GM23338 (cell line): ENCODE measurements around the gene TMEM63A. TPM values are rescaled to one million over a fixed set of nuclear protein-coding genes. Genes with fewer than 3 reads are reported as not detected.

ENCODE experiments used
- ATAC-seq: fragments of 200-7000 bp; cut with Tn5 transposase; 3 replicates; pipeline ENCODE4 v1.9.1; 2020
- DNase-seq: peaks from one replicate; pipeline ENCODE4 v3.0.0-alpha.2; 2015; ENCODE audit warnings: low spot score
- H2AFZ ChIP-seq: fragments of 200-600 bp; sonication (generic); 2 replicates; pipeline ENCODE4 v1.8.0; 2016; ENCODE audit warnings: antibody characterized with exemption, mild to moderate bottlenecking, moderate library complexity
- H3F3A ChIP-seq: fragments of 200-600 bp; sonication (generic); replicated peaks from 2 replicates; pipeline ENCODE4 v1.8.0; 2017; ENCODE audit warnings: antibody characterized with exemption, mixed run types, low read depth
- H3K27ac ChIP-seq: fragments of 200-600 bp; sonication (generic); 2 replicates; pipeline ENCODE4 v1.6.1; 2016; ENCODE audit warnings: low read depth
- H3K27me3 ChIP-seq: fragments of 200-600 bp; sonication (generic); 2 replicates; pipeline ENCODE4 v1.8.0; 2016; ENCODE audit warnings: mild to moderate bottlenecking, mixed run types, moderate library complexity; ENCODE audit not compliant: insufficient read depth
- H3K36me3 ChIP-seq: fragments of 200-600 bp; sonication (generic); 2 replicates; pipeline ENCODE4 v1.8.0; 2016; ENCODE audit warnings: mild to moderate bottlenecking; ENCODE audit not compliant: insufficient read depth
- H3K4me1 ChIP-seq: fragments of 200-600 bp; sonication (generic); 2 replicates; pipeline ENCODE4 v1.8.0; 2016; ENCODE audit warnings: mild to moderate bottlenecking, moderate library complexity; ENCODE audit not compliant: insufficient read depth
- H3K4me2 ChIP-seq: fragments of 200-600 bp; sonication (generic); 2 replicates; pipeline ENCODE4 v1.7.1; 2017; ENCODE audit warnings: mixed run types
- H3K4me3 ChIP-seq: fragments of 200-600 bp; sonication (generic); 2 replicates; pipeline ENCODE4 v1.6.1; 2016; ENCODE audit warnings: mixed run types
- H3K79me2 ChIP-seq: fragments of 200-600 bp; sonication (generic); replicated peaks from 2 replicates; pipeline ENCODE4 v1.8.0; 2017; ENCODE audit warnings: mild to moderate bottlenecking; ENCODE audit not compliant: insufficient read depth
- H3K9me2 ChIP-seq: fragments of 200-600 bp; sonication (generic); 2 replicates; pipeline ENCODE4 v1.8.0; 2017; ENCODE audit not compliant: insufficient read depth
- H4K20me1 ChIP-seq: fragments of 200-600 bp; sonication (generic); replicated peaks from 2 replicates; pipeline ENCODE4 v1.8.0; 2017; ENCODE audit warnings: mild to moderate bottlenecking; ENCODE audit not compliant: insufficient read depth
- H3K27ac Mint-ChIP-seq: 2 replicates; pipeline ENCODE4 v1.8.0; 2020; ENCODE audit warnings: inconsistent platforms, mild to moderate bottlenecking, moderate library complexity, mixed read lengths
- H3K27me3 Mint-ChIP-seq: 3 replicates; pipeline ENCODE4 v1.8.0; 2022; ENCODE audit warnings: low read depth, mild to moderate bottlenecking, moderate library complexity, mixed read lengths, inconsistent platforms; ENCODE audit not compliant: insufficient read depth, poor library complexity
- H3K36me3 Mint-ChIP-seq: 3 replicates; pipeline ENCODE4 v1.8.0; 2021; ENCODE audit warnings: low read depth, mild to moderate bottlenecking, inconsistent platforms, moderate library complexity, mixed read lengths
- H3K4me1 Mint-ChIP-seq: 3 replicates; pipeline ENCODE4 v1.8.0; 2020; ENCODE audit warnings: mild to moderate bottlenecking, inconsistent platforms, mixed read lengths
- H3K4me3 Mint-ChIP-seq: 3 replicates; pipeline ENCODE4 v1.8.0; 2021; ENCODE audit warnings: moderate library complexity, mild to moderate bottlenecking, inconsistent platforms, mixed read lengths
- H3K9me3 Mint-ChIP-seq: 3 replicates; pipeline ENCODE4 v1.8.0; 2020; ENCODE audit warnings: moderate library complexity, mild to moderate bottlenecking, inconsistent platforms, mixed read lengths
- CREB1 ChIP-seq: fragments of 250-450 bp; sonication (Bioruptor Pico); IDR thresholded peaks from 2 replicates; pipeline ENCODE4 v1.5.0; 2020; ENCODE audit warnings: low read depth, mild to moderate bottlenecking, moderate library complexity
- EZH2 ChIP-seq: fragments of 200-600 bp; sonication (generic); IDR thresholded peaks from one replicate; pipeline ENCODE4 v1.8.0; 2017; ENCODE audit warnings: antibody characterized with exemption, mild to moderate bottlenecking, low read depth; ENCODE audit not compliant: unreplicated experiment
- EZH2phosphoT487 ChIP-seq: fragments of 200-600 bp; sonication (generic); IDR thresholded peaks from one replicate; pipeline ENCODE4 v1.8.1; 2018; ENCODE audit warnings: antibody characterized with exemption; ENCODE audit not compliant: unreplicated experiment
- POLR2AphosphoS5 ChIP-seq: IDR thresholded peaks from 2 replicates; pipeline ENCODE4 v1.6.1; 2016; ENCODE audit warnings: antibody characterized with exemption, low read depth
- STAT1 ChIP-seq: IDR thresholded peaks from one replicate; pipeline ENCODE4 v1.6.1; 2016; ENCODE audit warnings: antibody characterized with exemption; ENCODE audit not compliant: unreplicated experiment
- ZNF114 ChIP-seq: fragments of 250-450 bp; sonication (Bioruptor Pico); IDR thresholded peaks from 2 replicates; pipeline ENCODE4 v1.5.0; 2020; ENCODE audit warnings: mild to moderate bottlenecking, moderate library complexity
- ZNF331 ChIP-seq: fragments of 250-450 bp; sonication (Bioruptor Pico); IDR thresholded peaks from 2 replicates; pipeline ENCODE4 v1.5.0; 2020; ENCODE audit warnings: low read depth, mild to moderate bottlenecking, moderate library complexity
- polyA plus RNA-seq: library from polyadenylated mRNA; unstranded; fragments of >200 nt; fragmentation: Nextera tagmentation; extraction: Ambion mirVana; gene quantifications from 2 replicates; pipeline ENCODE4 v1.2.1, GENCODE V29; 2016
- total RNA-seq: library from RNA; depleted of rRNA; stranded (reverse); fragments of >200 nt; shearing (Covaris generic); gene quantifications from 2 replicates; pipeline ENCODE4 v1.2.3, GENCODE V29; 2014
- TF ChIP-seq, protein P1 (sequence below): IDR thresholded peaks from 2 replicates; pipeline ENCODE4 v1.6.1; 2016; ENCODE audit warnings: antibody characterized with exemption
- TF ChIP-seq, protein P2 (sequence below), 2 experiments: fragments of 200-600 bp in 1 of 2; sonication (generic) in 1 of 2; conservative IDR thresholded peaks; 2 replicates each; pipeline versions ENCODE4 v1.5.1 to v1.6.1; 2016 to 2017; ENCODE audit warnings: antibody characterized with exemption in 2 of 2, low read depth in 2 of 2, mild to moderate bottlenecking in 2 of 2, moderate library complexity in 1 of 2
- TF ChIP-seq, protein P3 (sequence below): IDR thresholded peaks from one replicate; pipeline ENCODE4 v1.6.1; 2018; ENCODE audit warnings: antibody characterized with exemption; ENCODE audit not compliant: unreplicated experiment

The TMEM63A gene
- total and polyA plus RNA-seq, 2 experiments from 2014 or later, result 31.7 to 76.9 TPM

DNA sequence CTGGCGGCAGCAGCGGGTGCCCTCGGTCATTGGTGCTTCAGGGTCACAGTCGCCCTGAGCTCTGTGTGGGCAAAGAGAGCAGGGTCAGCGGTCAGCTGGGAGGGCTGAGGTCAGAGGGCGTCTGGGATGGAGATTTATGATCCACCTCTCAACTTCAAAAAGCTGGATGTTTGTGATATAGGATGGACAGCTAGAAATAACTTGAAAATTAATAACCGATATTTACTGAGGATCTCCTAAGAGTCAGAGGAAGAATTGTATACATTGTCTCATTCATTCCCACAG lies 4.8 kb upstream of the TMEM63A start:
- peaks cover 33% of the 10 kb centered on the region for H3K4me1 ChIP-seq
- no peak for TF ChIP-seq EZH2
- TF ChIP-seq, protein P1, sequence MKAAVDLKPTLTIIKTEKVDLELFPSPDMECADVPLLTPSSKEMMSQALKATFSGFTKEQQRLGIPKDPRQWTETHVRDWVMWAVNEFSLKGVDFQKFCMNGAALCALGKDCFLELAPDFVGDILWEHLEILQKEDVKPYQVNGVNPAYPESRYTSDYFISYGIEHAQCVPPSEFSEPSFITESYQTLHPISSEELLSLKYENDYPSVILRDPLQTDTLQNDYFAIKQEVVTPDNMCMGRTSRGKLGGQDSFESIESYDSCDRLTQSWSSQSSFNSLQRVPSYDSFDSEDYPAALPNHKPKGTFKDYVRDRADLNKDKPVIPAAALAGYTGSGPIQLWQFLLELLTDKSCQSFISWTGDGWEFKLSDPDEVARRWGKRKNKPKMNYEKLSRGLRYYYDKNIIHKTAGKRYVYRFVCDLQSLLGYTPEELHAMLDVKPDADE, result no peak
- no peak for TF ChIP-seq ZNF114 (CRISPR knock-in tag)
- TF ChIP-seq, protein P2, sequence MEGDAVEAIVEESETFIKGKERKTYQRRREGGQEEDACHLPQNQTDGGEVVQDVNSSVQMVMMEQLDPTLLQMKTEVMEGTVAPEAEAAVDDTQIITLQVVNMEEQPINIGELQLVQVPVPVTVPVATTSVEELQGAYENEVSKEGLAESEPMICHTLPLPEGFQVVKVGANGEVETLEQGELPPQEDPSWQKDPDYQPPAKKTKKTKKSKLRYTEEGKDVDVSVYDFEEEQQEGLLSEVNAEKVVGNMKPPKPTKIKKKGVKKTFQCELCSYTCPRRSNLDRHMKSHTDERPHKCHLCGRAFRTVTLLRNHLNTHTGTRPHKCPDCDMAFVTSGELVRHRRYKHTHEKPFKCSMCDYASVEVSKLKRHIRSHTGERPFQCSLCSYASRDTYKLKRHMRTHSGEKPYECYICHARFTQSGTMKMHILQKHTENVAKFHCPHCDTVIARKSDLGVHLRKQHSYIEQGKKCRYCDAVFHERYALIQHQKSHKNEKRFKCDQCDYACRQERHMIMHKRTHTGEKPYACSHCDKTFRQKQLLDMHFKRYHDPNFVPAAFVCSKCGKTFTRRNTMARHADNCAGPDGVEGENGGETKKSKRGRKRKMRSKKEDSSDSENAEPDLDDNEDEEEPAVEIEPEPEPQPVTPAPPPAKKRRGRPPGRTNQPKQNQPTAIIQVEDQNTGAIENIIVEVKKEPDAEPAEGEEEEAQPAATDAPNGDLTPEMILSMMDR (conservative IDR thresholded peaks at IDR 0.05; ENCODE audit: low read depth in 2 of 2), result no peak
- TF ChIP-seq EZH2phosphoT487, result no peak
- ATAC-seq (no peak), DNase-seq (no peak)
- H3K36me3 Mint-ChIP-seq, result no peaks in the 10 kb centered on the region
- no peaks in the 10 kb centered on the region for H3K9me3 Mint-ChIP-seq
- no peaks in the 10 kb centered on the region for H4K20me1 ChIP-seq
- H2AFZ ChIP-seq, result no peak overlapping the region
- no peaks in the 10 kb centered on the region for H3K27me3 ChIP-seq
- peak overlapping the region; percentile 81 for H3K4me2 ChIP-seq
- H3K27ac Mint-ChIP-seq, result no peak overlapping the region
- H3K4me1 Mint-ChIP-seq, result peaks cover 43% of the 10 kb centered on the region
- no peaks in the 10 kb centered on the region for H3K9me2 ChIP-seq
- H3K27ac ChIP-seq, result no peak overlapping the region
- peaks cover 26% of the 10 kb centered on the region for H3K27me3 Mint-ChIP-seq
- peak overlapping the region; percentile 62 for H3K4me3 Mint-ChIP-seq
- peak overlapping the region; percentile 55; the same call in 1 of the 2 replicates for H3K4me3 ChIP-seq
- peaks cover 9% of the 10 kb centered on the region; the same call in 1 of the 2 replicates for H3K79me2 ChIP-seq
- H3K36me3 ChIP-seq, result no peaks in the 10 kb centered on the region
- peaks cover 18% of the 10 kb centered on the region for H3F3A ChIP-seq

DNA sequence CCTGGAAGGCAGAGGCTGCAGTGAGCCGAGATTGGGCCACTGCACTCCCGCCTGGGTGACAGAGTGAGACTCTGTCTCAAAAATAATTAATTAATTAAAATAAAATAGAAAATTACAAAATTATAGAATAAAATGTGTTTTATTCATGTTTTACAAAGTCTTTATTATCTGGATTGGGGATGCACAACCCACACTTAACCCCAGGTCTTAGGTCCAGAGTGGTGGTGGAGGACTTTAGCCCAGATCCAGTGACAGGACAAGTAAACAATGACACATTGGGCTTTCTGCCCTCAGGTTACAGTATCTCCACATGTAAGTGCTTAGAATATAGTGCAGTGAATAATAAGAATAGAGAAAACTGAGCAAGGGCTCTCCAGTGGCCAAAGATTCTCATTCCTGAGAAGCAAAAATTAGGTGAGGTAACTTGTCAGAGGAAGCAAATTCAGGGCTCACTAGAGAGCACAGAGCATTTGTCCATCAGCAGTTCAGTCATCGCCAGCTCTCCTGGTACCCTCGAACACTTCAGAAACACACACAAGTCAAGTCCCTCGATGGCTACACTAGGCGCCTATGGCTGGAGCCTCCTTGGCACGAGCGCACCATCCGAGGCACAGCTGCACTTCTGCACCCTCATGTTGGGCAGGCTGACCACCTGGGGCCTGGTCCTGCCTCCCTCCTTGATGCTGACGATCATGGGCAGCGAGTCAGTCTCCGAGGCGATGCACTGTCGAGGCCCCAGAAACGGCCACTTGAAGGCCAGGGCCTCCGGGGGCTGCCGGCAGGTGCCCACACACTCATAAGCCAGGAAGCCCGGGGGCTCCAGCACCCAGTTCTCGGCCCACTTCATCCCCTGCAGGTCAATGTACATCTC lies 4.2 kb upstream of the TMEM63A start:
- Histone ChIP-seq H3K27ac (no peak overlapping the region), H3K27me3 (no peaks in the 10 kb centered on the region), H3K4me3 (no peak overlapping the region), H3K9me2 (no peaks in the 10 kb centered on the region), H3K4me2 (peak overlapping the region; percentile 81; the same call in 1 of the 2 replicates), H2AFZ (no peak overlapping the region), H3F3A (peaks cover 18% of the 10 kb centered on the region), H3K36me3 (no peaks in the 10 kb centered on the region), H4K20me1 (no peaks in the 10 kb centered on the region), H3K4me1 (peaks cover 33% of the 10 kb centered on the region), H3K79me2 (peaks cover 15% of the 10 kb centered on the region)
- DNase-seq (no peak), ATAC-seq (no peak)
- peak overlapping the region; percentile 62; the same call in 1 of the 3 replicates for H3K4me3 Mint-ChIP-seq
- H3K27ac Mint-ChIP-seq, result no peak overlapping the region
- H3K9me3 Mint-ChIP-seq, result no peaks in the 10 kb centered on the region
- no peaks in the 10 kb centered on the region for H3K36me3 Mint-ChIP-seq
- H3K4me1 Mint-ChIP-seq, result peaks cover 41% of the 10 kb centered on the region
- peaks cover 26% of the 10 kb centered on the region for H3K27me3 Mint-ChIP-seq
- no peak for TF ChIP-seq ZNF331 (CRISPR knock-in tag)
- no peak for TF ChIP-seq EZH2
- no peak for TF ChIP-seq STAT1
- TF ChIP-seq, protein P1, result no peak
- TF ChIP-seq EZH2phosphoT487, result no peak
- no peak for TF ChIP-seq CREB1 (CRISPR knock-in tag)
- no peak for TF ChIP-seq POLR2AphosphoS5
- TF ChIP-seq ZNF114 (CRISPR knock-in tag), result no peak
- TF ChIP-seq, protein P3, sequence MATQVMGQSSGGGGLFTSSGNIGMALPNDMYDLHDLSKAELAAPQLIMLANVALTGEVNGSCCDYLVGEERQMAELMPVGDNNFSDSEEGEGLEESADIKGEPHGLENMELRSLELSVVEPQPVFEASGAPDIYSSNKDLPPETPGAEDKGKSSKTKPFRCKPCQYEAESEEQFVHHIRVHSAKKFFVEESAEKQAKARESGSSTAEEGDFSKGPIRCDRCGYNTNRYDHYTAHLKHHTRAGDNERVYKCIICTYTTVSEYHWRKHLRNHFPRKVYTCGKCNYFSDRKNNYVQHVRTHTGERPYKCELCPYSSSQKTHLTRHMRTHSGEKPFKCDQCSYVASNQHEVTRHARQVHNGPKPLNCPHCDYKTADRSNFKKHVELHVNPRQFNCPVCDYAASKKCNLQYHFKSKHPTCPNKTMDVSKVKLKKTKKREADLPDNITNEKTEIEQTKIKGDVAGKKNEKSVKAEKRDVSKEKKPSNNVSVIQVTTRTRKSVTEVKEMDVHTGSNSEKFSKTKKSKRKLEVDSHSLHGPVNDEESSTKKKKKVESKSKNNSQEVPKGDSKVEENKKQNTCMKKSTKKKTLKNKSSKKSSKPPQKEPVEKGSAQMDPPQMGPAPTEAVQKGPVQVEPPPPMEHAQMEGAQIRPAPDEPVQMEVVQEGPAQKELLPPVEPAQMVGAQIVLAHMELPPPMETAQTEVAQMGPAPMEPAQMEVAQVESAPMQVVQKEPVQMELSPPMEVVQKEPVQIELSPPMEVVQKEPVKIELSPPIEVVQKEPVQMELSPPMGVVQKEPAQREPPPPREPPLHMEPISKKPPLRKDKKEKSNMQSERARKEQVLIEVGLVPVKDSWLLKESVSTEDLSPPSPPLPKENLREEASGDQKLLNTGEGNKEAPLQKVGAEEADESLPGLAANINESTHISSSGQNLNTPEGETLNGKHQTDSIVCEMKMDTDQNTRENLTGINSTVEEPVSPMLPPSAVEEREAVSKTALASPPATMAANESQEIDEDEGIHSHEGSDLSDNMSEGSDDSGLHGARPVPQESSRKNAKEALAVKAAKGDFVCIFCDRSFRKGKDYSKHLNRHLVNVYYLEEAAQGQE, result no peak
- TF ChIP-seq, protein P2 (conservative IDR thresholded peaks at IDR 0.05; ENCODE audit: low read depth in 2 of 2), result no peak
